GM12872 (cell line): ENCODE data around the gene PEAK1.
A peak's percentile ranks its signal among the peaks of the same experiment; 100 is the strongest.

Experiments used
- TF ChIP-seq, protein P1 (sequence below): IDR thresholded peaks from 3 replicates; pipeline ENCODE4 v1.5.1; 2011; ENCODE audit warnings: low read depth, mild to moderate bottlenecking, low read length, moderate library complexity; ENCODE audit not compliant: insufficient read depth

The PEAK1 gene

GRCh38 chr15:77097921-77098320 lies 322.0 kb downstream of the PEAK1 start:
- TF ChIP-seq, protein P1, sequence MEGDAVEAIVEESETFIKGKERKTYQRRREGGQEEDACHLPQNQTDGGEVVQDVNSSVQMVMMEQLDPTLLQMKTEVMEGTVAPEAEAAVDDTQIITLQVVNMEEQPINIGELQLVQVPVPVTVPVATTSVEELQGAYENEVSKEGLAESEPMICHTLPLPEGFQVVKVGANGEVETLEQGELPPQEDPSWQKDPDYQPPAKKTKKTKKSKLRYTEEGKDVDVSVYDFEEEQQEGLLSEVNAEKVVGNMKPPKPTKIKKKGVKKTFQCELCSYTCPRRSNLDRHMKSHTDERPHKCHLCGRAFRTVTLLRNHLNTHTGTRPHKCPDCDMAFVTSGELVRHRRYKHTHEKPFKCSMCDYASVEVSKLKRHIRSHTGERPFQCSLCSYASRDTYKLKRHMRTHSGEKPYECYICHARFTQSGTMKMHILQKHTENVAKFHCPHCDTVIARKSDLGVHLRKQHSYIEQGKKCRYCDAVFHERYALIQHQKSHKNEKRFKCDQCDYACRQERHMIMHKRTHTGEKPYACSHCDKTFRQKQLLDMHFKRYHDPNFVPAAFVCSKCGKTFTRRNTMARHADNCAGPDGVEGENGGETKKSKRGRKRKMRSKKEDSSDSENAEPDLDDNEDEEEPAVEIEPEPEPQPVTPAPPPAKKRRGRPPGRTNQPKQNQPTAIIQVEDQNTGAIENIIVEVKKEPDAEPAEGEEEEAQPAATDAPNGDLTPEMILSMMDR, result no peak

DNA sequence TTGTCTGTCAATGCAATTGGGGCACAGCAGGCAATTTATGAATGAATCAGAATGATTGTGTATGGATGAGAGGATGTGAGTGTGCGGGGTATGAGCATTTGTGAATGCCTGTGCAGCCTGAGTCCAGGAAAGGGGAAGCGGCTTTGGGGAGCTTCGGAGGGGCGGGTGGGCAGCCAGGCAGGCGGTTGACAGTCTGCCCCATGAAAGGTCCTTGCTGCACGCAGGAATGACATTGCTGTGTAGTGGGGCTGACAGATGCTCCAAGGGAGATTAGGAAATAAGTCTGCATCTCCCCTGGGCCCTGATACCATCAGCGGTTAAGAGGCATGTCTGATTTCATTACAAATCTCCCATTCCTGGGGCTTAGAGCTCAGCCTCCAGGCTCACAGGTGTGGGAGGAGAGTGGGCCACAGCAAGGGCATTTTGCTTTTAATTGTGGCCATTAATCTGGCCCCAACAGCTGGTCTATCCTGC lies 322.6 kb downstream of the PEAK1 start:
- TF ChIP-seq, protein P1, result no peak

- TF ChIP-seq, protein P1, result no peak
These were observed 323.4 kb downstream of the PEAK1 start for GRCh38 chr15:77096541-77096940.

DNA sequence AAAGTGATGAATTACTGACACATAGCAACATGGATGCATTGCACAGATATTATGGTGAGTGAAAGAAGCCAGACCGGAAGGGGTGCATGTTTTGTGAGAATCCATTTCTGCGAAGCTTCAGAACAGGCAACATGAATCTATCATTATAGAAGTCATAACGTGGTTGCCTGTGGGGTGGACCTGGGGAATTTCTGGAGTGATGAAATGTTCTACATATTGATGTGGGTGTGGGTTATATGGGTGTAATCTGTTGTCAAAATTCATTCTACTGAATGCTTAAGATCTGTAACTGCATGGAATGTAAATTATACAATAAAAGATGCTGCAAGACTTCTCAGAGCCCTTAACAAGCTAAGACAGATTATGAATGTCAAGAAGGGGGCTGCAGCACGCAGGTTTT lies 323.8 kb downstream of the PEAK1 start:
- TF ChIP-seq, protein P1, result no peak

DNA sequence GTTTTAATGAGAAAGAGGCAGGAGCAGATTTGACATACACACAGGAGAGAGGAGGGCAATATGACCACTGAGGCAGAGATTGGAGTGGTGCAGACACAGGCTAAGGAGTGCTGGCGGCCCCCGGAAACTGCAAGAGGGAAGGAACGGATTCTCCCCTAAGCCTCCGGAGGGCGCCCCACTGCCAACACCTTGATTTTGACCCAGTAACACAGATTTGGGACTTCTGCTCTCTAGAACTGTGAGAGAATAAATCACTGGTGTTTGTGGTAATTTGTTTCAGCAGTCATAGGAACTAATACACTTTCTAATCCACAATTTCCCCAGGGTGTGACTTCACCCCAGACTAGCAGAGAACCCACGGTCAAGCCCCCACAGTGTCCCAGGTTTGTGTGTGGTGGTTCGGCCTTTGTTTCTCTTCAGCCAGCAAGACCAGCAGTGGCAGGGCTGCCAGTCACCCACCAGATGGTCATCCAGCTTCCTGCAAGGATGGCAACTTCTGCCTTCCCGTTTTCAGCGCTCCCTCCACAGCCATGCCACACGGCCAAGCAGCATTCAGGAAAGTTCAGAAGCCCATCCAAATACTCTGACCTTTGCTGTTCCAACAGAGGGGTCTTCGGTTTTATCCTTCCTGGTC lies 325.4 kb downstream of the PEAK1 start:
- TF ChIP-seq, protein P1, result peak; percentile 46; the same call in 2 of the 3 replicates

- TF ChIP-seq, protein P1, result no peak
These were observed 326.5 kb downstream of the PEAK1 start for GRCh38 chr15:77093436-77093835.

GRCh38 chr15:77091097-77091496 lies 328.8 kb downstream of the PEAK1 start:
- TF ChIP-seq, protein P1, result no peak
